ENCODE results near the gene HOMER3. TPM values are rescaled to one million over a fixed set of nuclear protein-coding genes. Genes with fewer than 3 reads are reported as not detected.

Gene HOMER3
- polyA plus RNA-seq, 2 donors = 8.9 to 12.6 TPM

Other genes starting within 250 kb of the HOMER3 start
- gene COMP, start 149.9 kb downstream of the HOMER3 start, polyA plus RNA-seq = 1 to 10 TPM in 1 of 2 donors, under 1 TPM in 1; 0.71 to 4.0 TPM
- gene UPF1, start 109.3 kb downstream of the HOMER3 start, polyA plus RNA-seq = 10 to 100 TPM; 28.1 to 41.7 TPM
- gene CERS1, start 45.1 kb downstream of the HOMER3 start, polyA plus RNA-seq = under 1 TPM; 0.08 to 0.12 TPM
- 100 to 1,000 TPM; 192 to 214 TPM for gene COPE, start 21.8 kb downstream of the HOMER3 start, polyA plus RNA-seq
- 10 to 100 TPM; 39.4 to 52.4 TPM for gene DDX49, start 21.5 kb downstream of the HOMER3 start, polyA plus RNA-seq
- 10 to 100 TPM; 22.8 to 46.7 TPM for gene SUGP2, start 92.3 kb upstream of the HOMER3 start, polyA plus RNA-seq
- 10 to 100 TPM; 18.2 to 22.1 TPM for gene ARMC6, start 92.4 kb upstream of the HOMER3 start, polyA plus RNA-seq
- gene SLC25A42, start 122.8 kb upstream of the HOMER3 start, polyA plus RNA-seq = 1 to 10 TPM; 4.1 to 4.2 TPM
- gene TMEM161A, start 197.3 kb upstream of the HOMER3 start, polyA plus RNA-seq = 10 to 100 TPM; 17.6 to 19.1 TPM
- under 1 TPM; 0.31 to 0.63 TPM for gene MEF2B, start 229.0 kb upstream of the HOMER3 start, polyA plus RNA-seq

All from esophagus (tissue), 2 donors.